B cell (primary cell): Measurements from ENCODE around the gene CARMIL1. TPM values are rescaled to one million over a fixed set of nuclear protein-coding genes. Genes with fewer than 3 reads are reported as not detected.

Experiments
- ATAC-seq: fragments of 200-7000 bp; cut with Tn5 transposase; one replicate; pipeline ENCODE4 v1.10.0; 2021; ENCODE audit warnings: low read depth, mild to moderate bottlenecking, moderate number of reproducible peaks, moderate library complexity
- CTCF ChIA-PET: fragments of 350-600 bp; sonication (Branson Sonifier 250); formaldehyde crosslinking; loops from one replicate; lab custom pipeline; 2021; ENCODE audit warnings: antibody characterized with exemption, inconsistent platforms; lab: Charles Lee
- POLR2A ChIA-PET: fragments of 350-600 bp; sonication (Branson Sonifier 250); formaldehyde crosslinking; loops from one replicate; lab custom pipeline; 2021; ENCODE audit warnings: antibody characterized with exemption; lab: Charles Lee
- DNase-seq: peaks from one replicate; pipeline ENCODE4 v3.0.0; 2013
- H2AFZ ChIP-seq: 2 replicates; pipeline ENCODE4 v1.6.1; 2012; ENCODE audit warnings: mild to moderate bottlenecking, low read depth, low read length; ENCODE audit not compliant: insufficient read depth, poor library complexity, severe bottlenecking
- H3K27ac ChIP-seq, 2 donors: 1 replicate in 1 of 2; 2 replicates in 1 of 2; pipeline ENCODE4 v1.5.1; 2012 to 2013; ENCODE audit warnings: low read length in 2 of 2, mild to moderate bottlenecking in 2 of 2, moderate library complexity in 1 of 2
- H3K27me3 ChIP-seq, 4 experiments: fragments of 200-600 bp in 1 of 4; sonication (generic) in 1 of 4; replicated peaks in 1 of 4; 1 replicate in 2 of 4; 2 replicates in 2 of 4; pipeline versions ENCODE4 v1.6.1 to v1.7.0; 2013 to 2016; ENCODE audit warnings: low read length in 3 of 4, mild to moderate bottlenecking in 2 of 4, mixed read lengths in 1 of 4, moderate library complexity in 1 of 4; ENCODE audit not compliant: insufficient read depth in 4 of 4, control insufficient read depth in 3 of 4; ENCODE audit errors: control extremely low read depth in 1 of 4
- H3K36me3 ChIP-seq, 2 experiments: replicated peaks in 1 of 2; 1 replicate in 1 of 2; 2 replicates in 1 of 2; pipeline versions ENCODE4 v1.6.1 to v1.7.1; 2013; ENCODE audit warnings: low read length in 1 of 2; ENCODE audit not compliant: insufficient read depth in 2 of 2, control insufficient read depth in 1 of 2; ENCODE audit errors: control extremely low read depth in 1 of 2, extremely low read depth in 1 of 2
- H3K4me1 ChIP-seq, 2 donors: fragments of 200-600 bp in 1 of 2; sonication (generic) in 1 of 2; 1 replicate in 1 of 2; 2 replicates in 1 of 2; pipeline versions ENCODE4 v1.5.1 to v1.6.1; 2013 to 2017; ENCODE audit warnings: low read length in 2 of 2; ENCODE audit not compliant: control insufficient read depth in 2 of 2, insufficient read depth in 2 of 2
- H3K4me2 ChIP-seq: replicated peaks from 2 replicates; pipeline ENCODE3; 2012; ENCODE audit warnings: mild to moderate bottlenecking, low read depth, low read length; ENCODE audit not compliant: poor library complexity, severe bottlenecking
- H3K4me3 ChIP-seq, 5 experiments: fragments of 200-600 bp in 1 of 5; sonication (generic) in 1 of 5; 1 replicate in 3 of 5; 2 replicates in 2 of 5; pipeline versions ENCODE4 v1.5.1 to v1.7.0; 2011 to 2016; ENCODE audit warnings: low read length in 4 of 5, mild to moderate bottlenecking in 4 of 5, low read depth in 2 of 5, control low read depth in 1 of 5, moderate library complexity in 1 of 5; ENCODE audit not compliant: insufficient read depth in 1 of 5; ENCODE audit errors: control extremely low read depth in 1 of 5, extremely low read depth in 1 of 5
- H3K79me2 ChIP-seq: fragments of 200-600 bp; sonication (generic); one replicate; pipeline ENCODE4 v1.6.0; 2016; ENCODE audit warnings: low read length; ENCODE audit not compliant: control insufficient read depth, insufficient read depth
- H3K9ac ChIP-seq: fragments of 200-600 bp; sonication (generic); 2 replicates; pipeline ENCODE4 v1.6.1; 2017; ENCODE audit warnings: mild to moderate bottlenecking, low read length, moderate library complexity
- H3K9me3 ChIP-seq, 3 donors: one replicate each; pipeline versions ENCODE4 v1.6.1 to v1.7.1; 2013; ENCODE audit warnings: low read length in 2 of 3; ENCODE audit not compliant: control insufficient read depth in 2 of 3, insufficient read depth in 1 of 3; ENCODE audit errors: control extremely low read depth in 1 of 3
- H4K20me1 ChIP-seq: 2 replicates; pipeline ENCODE4 v1.6.0; 2012; ENCODE audit warnings: mild to moderate bottlenecking, low read length; ENCODE audit not compliant: insufficient read depth, control insufficient read depth, poor library complexity, severe bottlenecking
- H3K27ac Mint-ChIP-seq: one replicate; pipeline ENCODE4 v1.8.0; 2021; ENCODE audit warnings: mixed read lengths
- H3K27me3 Mint-ChIP-seq: one replicate; pipeline ENCODE4 v1.8.0; 2021; ENCODE audit warnings: mixed read lengths
- H3K4me1 Mint-ChIP-seq: one replicate; pipeline ENCODE4 v1.8.0; 2021; ENCODE audit warnings: mixed read lengths
- H3K4me3 Mint-ChIP-seq: one replicate; pipeline ENCODE4 v1.8.0; 2021; ENCODE audit warnings: mixed read lengths
- H3K9me3 Mint-ChIP-seq: one replicate; pipeline ENCODE4 v1.8.0; 2022; ENCODE audit warnings: mixed read lengths; ENCODE audit not compliant: insufficient read depth
- EZH2 ChIP-seq: IDR thresholded peaks from 2 replicates; pipeline ENCODE4 v1.6.1; 2012; ENCODE audit warnings: borderline replicate concordance, low read depth, mild to moderate bottlenecking, moderate library complexity, low read length; ENCODE audit not compliant: insufficient read depth, poor library complexity, severe bottlenecking
- WGBS: methylation state at CpG from one replicate; pipeline ENCODE4 v1.1.5; 2013; ENCODE audit warnings: missing lambda C conversion rate; ENCODE audit not compliant: insufficient coverage; 5-methylcytosine and 5-hydroxymethylcytosine counted together
- intact Hi-C: fragments of 100-400 bp; cut with micrococcal nuclease; formaldehyde crosslinking; loops from one replicate; pipeline ENCODE4 v1.10.0; 2022
- polyA plus RNA-seq: library from polyadenylated mRNA; depleted of rRNA; stranded (reverse); fragments of >200 nt; gene quantifications from 2 replicates; pipeline ENCODE4 v1.2.3, GENCODE V29; 2012
- total RNA-seq, 2 donors: library from RNA; stranded (reverse); fragments of 120-200 nt in 1 of 2; gene quantifications; 1 replicate in 1 of 2; 2 replicates in 1 of 2; pipeline versions ENCODE4 v1.2.3 to v1.2.4, GENCODE V29; 2013 to 2022
- TF ChIP-seq, protein P1 (sequence below): fragments of 200-600 bp; IDR thresholded peaks from one replicate; pipeline ENCODE4 v1.8.0; 2022; ENCODE audit warnings: antibody characterized with exemption, mild to moderate bottlenecking

CARMIL1 gene
- total and polyA plus RNA-seq, 2 donors (not counting 1 experiment from before 2014, with no cell fraction given), result 7.5 to 11.0 TPM

DNA sequence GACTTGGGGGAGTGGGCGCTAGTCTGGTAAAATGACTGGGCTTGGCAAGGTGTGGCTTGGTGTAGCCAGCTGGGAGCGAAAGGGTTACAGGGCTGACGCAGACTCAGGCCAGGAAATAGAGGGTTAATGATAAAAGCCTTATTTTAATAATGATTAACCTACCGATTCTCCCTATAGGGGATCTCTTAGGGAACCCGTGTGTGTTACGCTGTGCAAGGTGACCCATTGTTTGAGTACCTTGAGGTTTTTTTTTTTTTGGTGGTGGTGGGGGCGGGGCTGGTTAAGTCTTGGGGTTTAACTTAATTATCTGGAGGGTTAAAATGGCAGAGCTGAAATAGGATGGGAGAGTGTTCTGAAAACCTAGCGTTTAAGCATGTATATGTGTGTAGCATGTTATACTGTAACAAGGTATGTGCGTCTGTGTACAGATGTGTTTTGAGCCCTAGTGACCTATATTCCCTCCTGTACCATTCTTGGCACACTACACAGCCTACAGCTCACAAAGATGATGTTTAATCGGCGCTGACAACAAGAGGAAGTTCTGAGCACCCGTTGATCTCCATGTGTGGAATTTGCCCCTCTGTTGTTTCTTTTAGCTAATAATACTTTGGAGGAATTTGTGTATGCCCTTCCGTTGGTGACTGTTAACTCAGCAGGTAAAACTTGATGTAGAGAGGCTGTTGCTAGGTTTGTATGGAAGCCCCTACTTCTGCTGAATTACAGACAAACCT is 1.3 kb downstream of the CARMIL1 start:
- H3K36me3 ChIP-seq, result no peaks in the 10 kb centered on the region
- ATAC-seq (no peak), DNase-seq (peak; percentile 50)
- H3K27me3 ChIP-seq, result no peaks in the 10 kb centered on the region
- no peaks in the 10 kb centered on the region for H3K9me3 ChIP-seq
- no peaks in the 10 kb centered on the region for H3K79me2 ChIP-seq
- peak overlapping the region in 4 of 5 experiments; percentile 61 to 86 (median 84) for H3K4me3 ChIP-seq
- peak overlapping the region; percentile 79 for H3K9ac ChIP-seq
- no peak for TF ChIP-seq EZH2
- TF ChIP-seq, protein P1, sequence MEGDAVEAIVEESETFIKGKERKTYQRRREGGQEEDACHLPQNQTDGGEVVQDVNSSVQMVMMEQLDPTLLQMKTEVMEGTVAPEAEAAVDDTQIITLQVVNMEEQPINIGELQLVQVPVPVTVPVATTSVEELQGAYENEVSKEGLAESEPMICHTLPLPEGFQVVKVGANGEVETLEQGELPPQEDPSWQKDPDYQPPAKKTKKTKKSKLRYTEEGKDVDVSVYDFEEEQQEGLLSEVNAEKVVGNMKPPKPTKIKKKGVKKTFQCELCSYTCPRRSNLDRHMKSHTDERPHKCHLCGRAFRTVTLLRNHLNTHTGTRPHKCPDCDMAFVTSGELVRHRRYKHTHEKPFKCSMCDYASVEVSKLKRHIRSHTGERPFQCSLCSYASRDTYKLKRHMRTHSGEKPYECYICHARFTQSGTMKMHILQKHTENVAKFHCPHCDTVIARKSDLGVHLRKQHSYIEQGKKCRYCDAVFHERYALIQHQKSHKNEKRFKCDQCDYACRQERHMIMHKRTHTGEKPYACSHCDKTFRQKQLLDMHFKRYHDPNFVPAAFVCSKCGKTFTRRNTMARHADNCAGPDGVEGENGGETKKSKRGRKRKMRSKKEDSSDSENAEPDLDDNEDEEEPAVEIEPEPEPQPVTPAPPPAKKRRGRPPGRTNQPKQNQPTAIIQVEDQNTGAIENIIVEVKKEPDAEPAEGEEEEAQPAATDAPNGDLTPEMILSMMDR, result no peak
- H2AFZ ChIP-seq, result peak overlapping the region; percentile 89
- 4% methylated on average over 4 of the region's 13 CpGs for WGBS
- ChIA-PET POLR2A (interaction anchor here (1.3 kb wide), 1 partner anchor 21 kb away, joined by 3 read pairs; no protein-coding TSS in a partner anchor), CTCF (interaction anchor here (0.5 to 8.6 kb wide), 6 partner anchors 15 to 722 kb away, joined by 3 to 212 read pairs (median 32); no protein-coding TSS in a partner anchor)
- intact Hi-C loops, result loop anchor here (1.0 kb wide), 1 partner anchor 125 kb away; no protein-coding TSS in a partner anchor
- H4K20me1 ChIP-seq, result no peaks in the 10 kb centered on the region
- Mint-ChIP-seq H3K27ac (peak overlapping the region; percentile 64), H3K4me1 (peaks cover 34% of the 10 kb centered on the region), H3K27me3 (no peaks in the 10 kb centered on the region), H3K9me3 (no peaks in the 10 kb centered on the region), H3K4me3 (peak overlapping the region; percentile 96)
- peaks cover 23 to 30% of the 10 kb centered on the region in 2 donors for H3K4me1 ChIP-seq
- peak overlapping the region; percentile 95 for H3K4me2 ChIP-seq
- H3K27ac ChIP-seq, result no peak overlapping the region

DNA sequence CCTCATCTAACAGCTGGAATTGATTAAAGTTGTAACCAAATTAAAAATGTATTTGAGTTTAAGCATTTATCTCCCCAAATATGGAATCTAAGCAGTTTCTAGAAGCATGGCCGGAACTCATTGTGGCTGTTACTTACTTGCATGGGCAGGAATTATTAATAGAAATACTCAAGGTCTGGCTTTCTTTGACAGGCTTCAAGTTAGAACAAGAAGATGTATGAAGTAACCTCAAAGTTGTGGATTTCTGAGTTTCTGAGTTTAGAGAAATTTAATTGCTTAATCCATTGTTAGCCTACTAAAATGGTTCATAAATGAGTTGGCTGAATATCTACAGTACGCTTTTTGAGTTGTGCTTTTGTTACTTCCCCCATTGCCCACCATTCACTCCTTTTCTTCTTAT is 7.7 kb downstream of the CARMIL1 start:
- Histone ChIP-seq H3K4me1 (no peaks in the 10 kb centered on the region), H3K79me2 (no peaks in the 10 kb centered on the region), H3K4me2 (no peak overlapping the region), H3K27me3 (no peaks in the 10 kb centered on the region), H3K4me3 (no peak overlapping the region), H3K27ac (no peak overlapping the region), H3K9me3 (no peaks in the 10 kb centered on the region), H3K9ac (no peak overlapping the region), H3K36me3 (no peaks in the 10 kb centered on the region), H2AFZ (no peak overlapping the region), H4K20me1 (no peaks in the 10 kb centered on the region)
- Mint-ChIP-seq H3K27me3 (no peaks in the 10 kb centered on the region), H3K4me1 (peaks cover 6% of the 10 kb centered on the region), H3K4me3 (no peak overlapping the region), H3K9me3 (no peaks in the 10 kb centered on the region), H3K27ac (no peak overlapping the region)
- no peak for DNase-seq
- TF ChIP-seq, protein P1, result no peak
- TF ChIP-seq EZH2, result no peak
- intact Hi-C loops, result no loop called here
- ChIA-PET POLR2A (no interaction called here), CTCF (interaction anchor here (1.4 to 1.9 kb wide), 2 partner anchors 9 to 203 kb away, joined by 8 read pairs; partner anchors contain the start of gene CARMIL1)
- ATAC-seq, result no peak
- no CpG with 5 or more reads among the region's 2 CpGs for WGBS
